ENCODE data around the gene PARP15. TPM values are rescaled to one million over a fixed set of nuclear protein-coding genes. Genes with fewer than 3 reads are reported as not detected.

PARP15 gene
- total RNA-seq, 1 donor from 2014 or later, result not detected

GRCh38 chr3:122679085-122679881, 101.8 kb downstream of the PARP15 start:
- peaks cover 15% of the 10 kb centered on the region for H3K27me3 Mint-ChIP-seq (ENCODE audit: insufficient read depth, low read depth)
- Histone ChIP-seq H3K4me3 (peak overlapping the region; percentile 10), H4K20me1 (ENCODE audit: low read depth) (no peaks in the 10 kb centered on the region), H3K79me2 (ENCODE audit: low read depth) (no peaks in the 10 kb centered on the region), H3K9ac (no peak overlapping the region), H3K4me1 (no peaks in the 10 kb centered on the region), H2AFZ (replicated peaks) (peak overlapping the region; percentile 46), H3K4me2 (peak overlapping the region; percentile 34), H3K36me3 (no peaks in the 10 kb centered on the region), H3K27me3 (peaks cover 32% of the 10 kb centered on the region), H3K27ac (no peak overlapping the region), H3K9me3 (ENCODE audit: low read depth) (no peaks in the 10 kb centered on the region), H3F3A (ENCODE audit: low read depth) (peaks cover 11% of the 10 kb centered on the region)
- H3K27ac Mint-ChIP-seq, result no peak overlapping the region
- no peaks in the 10 kb centered on the region for H3K36me3 Mint-ChIP-seq
- peaks cover 22% of the 10 kb centered on the region for H3K4me1 Mint-ChIP-seq
- H3K9me3 Mint-ChIP-seq, result peaks cover 3% of the 10 kb centered on the region
- TF ChIP-seq, protein P1, sequence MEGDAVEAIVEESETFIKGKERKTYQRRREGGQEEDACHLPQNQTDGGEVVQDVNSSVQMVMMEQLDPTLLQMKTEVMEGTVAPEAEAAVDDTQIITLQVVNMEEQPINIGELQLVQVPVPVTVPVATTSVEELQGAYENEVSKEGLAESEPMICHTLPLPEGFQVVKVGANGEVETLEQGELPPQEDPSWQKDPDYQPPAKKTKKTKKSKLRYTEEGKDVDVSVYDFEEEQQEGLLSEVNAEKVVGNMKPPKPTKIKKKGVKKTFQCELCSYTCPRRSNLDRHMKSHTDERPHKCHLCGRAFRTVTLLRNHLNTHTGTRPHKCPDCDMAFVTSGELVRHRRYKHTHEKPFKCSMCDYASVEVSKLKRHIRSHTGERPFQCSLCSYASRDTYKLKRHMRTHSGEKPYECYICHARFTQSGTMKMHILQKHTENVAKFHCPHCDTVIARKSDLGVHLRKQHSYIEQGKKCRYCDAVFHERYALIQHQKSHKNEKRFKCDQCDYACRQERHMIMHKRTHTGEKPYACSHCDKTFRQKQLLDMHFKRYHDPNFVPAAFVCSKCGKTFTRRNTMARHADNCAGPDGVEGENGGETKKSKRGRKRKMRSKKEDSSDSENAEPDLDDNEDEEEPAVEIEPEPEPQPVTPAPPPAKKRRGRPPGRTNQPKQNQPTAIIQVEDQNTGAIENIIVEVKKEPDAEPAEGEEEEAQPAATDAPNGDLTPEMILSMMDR (IDR thresholded peaks at IDR 0.05), result peak; percentile 84
- TF ChIP-seq EZH2phosphoT487 (IDR thresholded peaks at IDR 0.05) (no peak), EZH2 (IDR thresholded peaks at IDR 0.05) (no peak)
- peak; percentile 81 for DNase-seq (ENCODE audit: low spot score)
- H3K4me3 Mint-ChIP-seq, result peak overlapping the region; percentile 84

DNA sequence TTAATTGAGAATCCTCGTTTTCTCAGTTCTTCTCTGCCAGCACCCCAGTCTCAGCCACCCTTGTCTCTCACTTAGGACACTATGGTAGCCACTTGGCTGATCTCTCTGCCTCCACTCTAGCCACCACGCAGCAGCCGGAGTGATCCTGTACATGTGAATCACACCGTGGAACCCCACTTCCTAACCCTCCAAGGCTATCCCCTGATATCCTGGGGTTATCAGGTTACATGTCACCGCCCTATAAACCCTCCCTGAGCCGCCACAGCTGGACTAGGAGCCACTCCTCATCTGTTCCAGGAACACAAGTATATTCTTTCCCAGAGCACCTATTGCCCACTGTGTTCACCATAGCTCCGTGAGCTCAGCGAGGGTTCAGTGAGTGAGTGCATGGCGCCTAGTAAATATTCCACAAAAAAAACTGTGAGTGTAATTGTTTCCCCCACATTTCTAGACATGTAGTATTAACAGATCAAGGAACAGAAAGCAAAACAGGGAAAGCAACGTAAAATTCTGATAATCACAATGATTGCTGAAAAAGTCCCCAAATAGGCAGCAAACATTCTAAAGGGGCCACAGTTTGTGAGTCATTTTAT, 102.5 kb downstream of the PARP15 start:
- no peaks in the 10 kb centered on the region for H4K20me1 ChIP-seq (ENCODE audit: low read depth)
- Mint-ChIP-seq H3K4me3 (peak overlapping the region; percentile 84), H3K9me3 (peaks cover 3% of the 10 kb centered on the region), H3K4me1 (peaks cover 22% of the 10 kb centered on the region), H3K27ac (no peak overlapping the region), H3K36me3 (no peaks in the 10 kb centered on the region), H3K27me3 (ENCODE audit: insufficient read depth, low read depth) (peaks cover 15% of the 10 kb centered on the region)
- H3K9me3 ChIP-seq (ENCODE audit: low read depth), result no peaks in the 10 kb centered on the region
- TF ChIP-seq EZH2phosphoT487 (IDR thresholded peaks at IDR 0.05), result no peak
- no peak for TF ChIP-seq EZH2 (IDR thresholded peaks at IDR 0.05)
- TF ChIP-seq, protein P1 (IDR thresholded peaks at IDR 0.05), result no peak
- no peaks in the 10 kb centered on the region for H3K36me3 ChIP-seq
- H3K9ac ChIP-seq, result no peak overlapping the region
- H3K4me1 ChIP-seq, result no peaks in the 10 kb centered on the region
- no peak overlapping the region for H3K27ac ChIP-seq
- H3K79me2 ChIP-seq (ENCODE audit: low read depth), result no peaks in the 10 kb centered on the region
- peaks cover 11% of the 10 kb centered on the region for H3F3A ChIP-seq (ENCODE audit: low read depth)
- peak overlapping the region; percentile 69 for H3K4me3 ChIP-seq
- H2AFZ ChIP-seq (replicated peaks), result peak overlapping the region; percentile 46
- DNase-seq (ENCODE audit: low spot score), result peak; percentile 11
- peaks cover 32% of the 10 kb centered on the region for H3K27me3 ChIP-seq
- H3K4me2 ChIP-seq, result peak overlapping the region; percentile 93

- Histone ChIP-seq H3K4me3 (peak within 1 kb of the TSS; percentile 69), H3K79me2 (ENCODE audit: low read depth) (no peaks in the 10 kb centered on the region), H3F3A (ENCODE audit: low read depth) (peaks cover 11% of the 10 kb centered on the region), H4K20me1 (ENCODE audit: low read depth) (no peaks in the 10 kb centered on the region), H2AFZ (replicated peaks) (peak within 1 kb of the TSS; percentile 98), H3K4me2 (peak within 1 kb of the TSS; percentile 93), H3K4me1 (no peaks in the 10 kb centered on the region), H3K36me3 (no peaks in the 10 kb centered on the region), H3K9me3 (ENCODE audit: low read depth) (no peaks in the 10 kb centered on the region), H3K9ac (no peak within 1 kb of the TSS), H3K27me3 (peaks cover 32% of the 10 kb centered on the region), H3K27ac (no peak within 1 kb of the TSS)
- H3K4me1 Mint-ChIP-seq, result peaks cover 22% of the 10 kb centered on the region
- H3K27ac Mint-ChIP-seq, result no peak within 1 kb of the TSS
- H3K27me3 Mint-ChIP-seq (ENCODE audit: insufficient read depth, low read depth), result peaks cover 15% of the 10 kb centered on the region
- H3K9me3 Mint-ChIP-seq, result peaks cover 3% of the 10 kb centered on the region
- TF ChIP-seq EZH2phosphoT487 (IDR thresholded peaks at IDR 0.05) (peak; percentile 51), EZH2 (IDR thresholded peaks at IDR 0.05) (peak; percentile 56)
- TF ChIP-seq, protein P1 (IDR thresholded peaks at IDR 0.05), result no peak
- H3K4me3 Mint-ChIP-seq, result peak within 1 kb of the TSS; percentile 84
- DNase-seq (ENCODE audit: low spot score), result peak; percentile 60
- H3K36me3 Mint-ChIP-seq, result no peaks in the 10 kb centered on the region
Observed at GRCh38 chr3:122680475-122681283, 103.2 kb downstream of the PARP15 start, which contains the start of gene PARP14. TSS of gene PARP14 (plus strand) at chr3:122680839. CDS start at chr3:122680884, 45 bp downstream.
